HCT116 (cell line): ENCODE results near the gene FAM110A. TPM values are rescaled to one million over a fixed set of nuclear protein-coding genes. Genes with fewer than 3 reads are reported as not detected.

Experiments used
- ATAC-seq: fragments of 200-7000 bp; cut with Tn5 transposase; 2 replicates; pipeline ENCODE4 v1.9.1; 2020; ENCODE audit warnings: mild to moderate bottlenecking, moderate library complexity
- BruUV-seq: library from RNA; stranded (reverse); fragments of 400-500 nt; replicated peaks from 2 replicates; lab custom pipeline; 2021; lab: Mats Ljungman, UMichigan
- CTCF ChIA-PET: fragments of 300-600 bp; sonication (Branson Sonifier 250); formaldehyde crosslinking; loops from one replicate; lab custom pipeline; 2021; ENCODE audit warnings: antibody characterized with exemption; lab: Charles Lee
- POLR2A ChIA-PET: fragments of 300-600, 350-600 bp; sonication (Branson Sonifier 250); formaldehyde crosslinking; loops from one replicate; lab custom pipeline; 2021; ENCODE audit warnings: antibody characterized with exemption; lab: Charles Lee
- RAD21 ChIA-PET, 2 experiments: fragments of 300-600 bp; sonication (Branson Sonifier 250); formaldehyde crosslinking; loops; one replicate each; lab custom pipeline; 2023; ENCODE audit warnings: low total read pairs in 2 of 2; ENCODE audit not compliant: uncharacterized antibody in 2 of 2, unreplicated experiment in 2 of 2, low non-redundant PET in 1 of 2; lab: Charles Lee
- DNase-seq: peaks from one replicate; pipeline ENCODE4 v3.0.0-alpha.2; 2010; ENCODE audit warnings: low read depth, low spot score
- H2AFZ ChIP-seq: fragments of 200-600 bp; shearing (Covaris generic), sonication (generic); 2 replicates; pipeline ENCODE4 v1.6.1; 2017; ENCODE audit warnings: low read depth, mixed run types, mixed read lengths, antibody characterized with exemption, low read length; ENCODE audit not compliant: poor library complexity, severe bottlenecking
- H3K27ac ChIP-seq: 2 replicates; pipeline ENCODE4 v1.5.1; 2012; ENCODE audit warnings: low read depth, low read length
- H3K27me3 ChIP-seq: fragments of 200-600 bp; sonication (generic); 2 replicates; pipeline ENCODE4 v1.6.1; 2016; ENCODE audit warnings: mixed run types, low read length, mixed read lengths; ENCODE audit not compliant: insufficient read depth
- H3K36me3 ChIP-seq, 2 experiments: fragments of 200-500 bp in 1 of 2; fragments of 200-600 bp in 1 of 2; sonication (Bioruptor generic) in 1 of 2; sonication (generic) in 1 of 2; 2 replicates each; pipeline versions ENCODE4 v1.5.1 to v1.6.1; 2014 to 2016; ENCODE audit warnings: low read length in 2 of 2, inconsistent platforms in 1 of 2, mixed read lengths in 1 of 2, mixed run types in 1 of 2; ENCODE audit not compliant: insufficient read depth in 2 of 2, control insufficient read depth in 1 of 2
- H3K4me1 ChIP-seq, 2 experiments: fragments of 200-600 bp in 1 of 2; sonication (generic) in 1 of 2; 2 replicates each; pipeline versions ENCODE4 v1.5.1 to v1.6.1; 2012 to 2017; ENCODE audit warnings: low read length in 2 of 2, inconsistent platforms in 1 of 2, mild to moderate bottlenecking in 1 of 2, mixed read lengths in 1 of 2, mixed run types in 1 of 2, moderate library complexity in 1 of 2; ENCODE audit not compliant: insufficient read depth in 2 of 2, control insufficient read depth in 1 of 2
- H3K4me2 ChIP-seq: fragments of 200-600 bp; sonication (generic); 2 replicates; pipeline ENCODE4 v1.6.1; 2017; ENCODE audit warnings: mixed run types, low read length, mixed read lengths
- H3K4me3 ChIP-seq, 2 experiments: fragments of 200-600 bp in 1 of 2; sonication (generic) in 1 of 2; replicated peaks in 1 of 2; 2 replicates each; pipeline ENCODE4 v1.5.1; 2011 to 2016; ENCODE audit warnings: low read length in 2 of 2, control low read depth in 1 of 2, low read depth in 1 of 2, mild to moderate bottlenecking in 1 of 2, mixed read lengths in 1 of 2, mixed run types in 1 of 2
- H3K79me2 ChIP-seq: fragments of 200-600 bp; sonication (generic); 2 replicates; pipeline ENCODE4 v1.6.1; 2017; ENCODE audit warnings: mild to moderate bottlenecking, mixed run types, low read length, moderate library complexity, mixed read lengths; ENCODE audit not compliant: insufficient read depth
- H3K9ac ChIP-seq: fragments of 200-600 bp; sonication (generic); 2 replicates; pipeline ENCODE4 v1.6.1; 2016; ENCODE audit warnings: low read length, mixed read lengths
- H3K9me2 ChIP-seq: fragments of 200-600 bp; sonication (generic), shearing (Covaris generic); 2 replicates; pipeline ENCODE4 v1.6.1; 2017; ENCODE audit warnings: mixed run types, mild to moderate bottlenecking, moderate library complexity; ENCODE audit not compliant: insufficient read depth
- H3K9me3 ChIP-seq, 2 experiments: fragments of 200-500 bp in 1 of 2; fragments of 200-600 bp in 1 of 2; sonication (Bioruptor generic) in 1 of 2; sonication (generic) in 1 of 2; 2 replicates each; pipeline ENCODE4 v1.6.1; 2014 to 2017; ENCODE audit warnings: low read length in 2 of 2, mixed read lengths in 2 of 2, inconsistent platforms in 1 of 2, low read depth in 1 of 2, mild to moderate bottlenecking in 1 of 2, mixed run types in 1 of 2, moderate library complexity in 1 of 2; ENCODE audit not compliant: control insufficient read depth in 1 of 2, insufficient read depth in 1 of 2
- H4K20me1 ChIP-seq: fragments of 200-600 bp; sonication (generic), shearing (Covaris generic); 2 replicates; pipeline ENCODE4 v1.6.1; 2017; ENCODE audit warnings: mixed run types, mild to moderate bottlenecking, moderate library complexity; ENCODE audit not compliant: insufficient read depth
- CBX3 ChIP-seq: IDR thresholded peaks from 2 replicates; pipeline ENCODE4 v1.6.1; 2012; ENCODE audit warnings: low read depth
- CEBPB ChIP-seq: IDR thresholded peaks from 2 replicates; pipeline ENCODE4 v1.6.1; 2012; ENCODE audit warnings: low read depth
- EGR1 ChIP-seq: IDR thresholded peaks from 2 replicates; pipeline ENCODE4 v1.6.1; 2012; ENCODE audit warnings: low read depth
- ELF1 ChIP-seq: IDR thresholded peaks from 2 replicates; pipeline ENCODE4 v1.6.1; 2012; ENCODE audit warnings: low read depth, borderline replicate concordance
- EZH2 ChIP-seq: fragments of 200-600 bp; sonication (generic); IDR thresholded peaks from 2 replicates; pipeline ENCODE4 v1.6.1; 2017; ENCODE audit warnings: antibody characterized with exemption, mixed run types
- EZH2phosphoT487 ChIP-seq: fragments of 200-600 bp; IDR thresholded peaks from 2 replicates; pipeline ENCODE4 v1.6.1; 2018; ENCODE audit warnings: antibody characterized with exemption, borderline replicate concordance
- FOSL1 ChIP-seq: IDR thresholded peaks from 2 replicates; pipeline ENCODE4 v1.6.1; 2012; ENCODE audit warnings: low read depth
- JUND ChIP-seq: IDR thresholded peaks from 2 replicates; pipeline ENCODE4 v1.6.1; 2012
- POLR2A ChIP-seq: IDR thresholded peaks from 2 replicates; pipeline ENCODE4 v1.7.0; 2011; ENCODE audit warnings: borderline replicate concordance; ENCODE audit not compliant: insufficient read depth, insufficient read length; ENCODE audit errors: extremely low read depth
- POLR2AphosphoS5 ChIP-seq: IDR thresholded peaks from 2 replicates; pipeline ENCODE4 v1.6.1; 2011; ENCODE audit warnings: mild to moderate bottlenecking, low read depth, low read length, moderate library complexity
- RAD21 ChIP-seq: IDR thresholded peaks from 2 replicates; pipeline ENCODE4 v1.6.1; 2012; ENCODE audit warnings: low read depth, mild to moderate bottlenecking
- SIN3A ChIP-seq: IDR thresholded peaks from 2 replicates; pipeline ENCODE4 v1.6.1; 2012; ENCODE audit warnings: low read depth
- SP1 ChIP-seq: IDR thresholded peaks from 2 replicates; pipeline ENCODE4 v1.6.1; 2012; ENCODE audit warnings: low read depth
- YY1 ChIP-seq: IDR thresholded peaks from 2 replicates; pipeline ENCODE4 v1.6.1; 2011; ENCODE audit warnings: low read length, low read depth, moderate library complexity, mild to moderate bottlenecking; ENCODE audit not compliant: insufficient replicate concordance; ENCODE audit errors: extremely low read depth
- ZFX ChIP-seq: fragments of 450-650 bp; IDR thresholded peaks from 2 replicates; pipeline ENCODE4 v1.6.1; 2017
- ZNF274 ChIP-seq: fragments of 200-500 bp; sonication (Bioruptor generic); IDR thresholded peaks from 2 replicates; pipeline ENCODE4 v1.6.1; 2014; ENCODE audit warnings: mild to moderate bottlenecking, low read depth, low read length, inconsistent platforms
- intact Hi-C: fragments of 100-400 bp; cut with micrococcal nuclease; formaldehyde crosslinking; loops from 2 replicates; pipeline ENCODE4 v1.10.0; 2022
- total RNA-seq: library from RNA; stranded (reverse); gene quantifications from one replicate; pipeline ENCODE4 v1.2.1, GENCODE V29; 2021; ENCODE audit not compliant: unreplicated experiment
- TF ChIP-seq, protein P1 (sequence below), 3 experiments: fragments of 200-600 bp in 1 of 3; sonication (generic) in 1 of 3; IDR thresholded peaks in 2 of 3; conservative IDR thresholded peaks in 1 of 3; 2 replicates each; pipeline ENCODE4 v1.5.1; 2012 to 2017; ENCODE audit warnings: low read depth in 2 of 3, low read length in 2 of 3, antibody characterized with exemption in 1 of 3, borderline replicate concordance in 1 of 3, control low read depth in 1 of 3, mild to moderate bottlenecking in 1 of 3, mixed read lengths in 1 of 3, mixed run types in 1 of 3, moderate library complexity in 1 of 3; ENCODE audit not compliant: insufficient read depth in 1 of 3
- TF ChIP-seq, protein P2 (sequence below): IDR thresholded peaks from 2 replicates; pipeline ENCODE4 v1.6.1; 2012
- TF ChIP-seq, protein P3 (sequence below): IDR thresholded peaks from 2 replicates; pipeline ENCODE4 v1.6.1; 2012
- TF ChIP-seq, protein P4 (sequence below): IDR thresholded peaks from 2 replicates; pipeline ENCODE4 v1.6.1; 2012; ENCODE audit warnings: low read depth

Gene FAM110A
- total RNA-seq, 1 experiment from 2014 or later, result 26.4 TPM

DNA sequence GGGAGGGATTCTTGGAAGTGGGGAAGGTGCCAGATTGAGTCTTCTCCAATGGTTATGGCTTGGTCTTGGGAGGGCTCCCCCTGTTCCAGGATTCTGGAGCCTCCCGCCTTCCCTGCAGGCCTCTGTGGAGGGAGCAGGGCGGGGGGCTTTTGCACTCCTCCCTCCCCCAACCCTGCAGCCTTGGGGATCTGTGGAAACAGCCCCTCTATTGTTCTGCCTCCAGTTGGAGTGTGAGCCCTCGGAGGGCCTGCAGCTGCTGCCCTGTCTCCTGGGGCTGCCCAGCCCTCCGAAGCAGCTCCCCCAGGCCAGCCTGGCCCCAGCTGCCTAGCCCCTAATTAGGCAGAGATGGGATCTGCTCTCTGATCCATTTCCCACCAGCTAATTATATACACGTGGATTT lies 14.7 kb downstream of the FAM110A start:
- TF ChIP-seq JUND (no peak), YY1 (no peak), FOSL1 (no peak), ZFX (no peak), ZNF274 (no peak), EZH2 (no peak), POLR2A (no peak), EGR1 (no peak), CEBPB (no peak), SIN3A (no peak), RAD21 (no peak), POLR2AphosphoS5 (no peak), CBX3 (no peak), SP1 (no peak), EZH2phosphoT487 (no peak), ELF1 (no peak)
- TF ChIP-seq, protein P1, sequence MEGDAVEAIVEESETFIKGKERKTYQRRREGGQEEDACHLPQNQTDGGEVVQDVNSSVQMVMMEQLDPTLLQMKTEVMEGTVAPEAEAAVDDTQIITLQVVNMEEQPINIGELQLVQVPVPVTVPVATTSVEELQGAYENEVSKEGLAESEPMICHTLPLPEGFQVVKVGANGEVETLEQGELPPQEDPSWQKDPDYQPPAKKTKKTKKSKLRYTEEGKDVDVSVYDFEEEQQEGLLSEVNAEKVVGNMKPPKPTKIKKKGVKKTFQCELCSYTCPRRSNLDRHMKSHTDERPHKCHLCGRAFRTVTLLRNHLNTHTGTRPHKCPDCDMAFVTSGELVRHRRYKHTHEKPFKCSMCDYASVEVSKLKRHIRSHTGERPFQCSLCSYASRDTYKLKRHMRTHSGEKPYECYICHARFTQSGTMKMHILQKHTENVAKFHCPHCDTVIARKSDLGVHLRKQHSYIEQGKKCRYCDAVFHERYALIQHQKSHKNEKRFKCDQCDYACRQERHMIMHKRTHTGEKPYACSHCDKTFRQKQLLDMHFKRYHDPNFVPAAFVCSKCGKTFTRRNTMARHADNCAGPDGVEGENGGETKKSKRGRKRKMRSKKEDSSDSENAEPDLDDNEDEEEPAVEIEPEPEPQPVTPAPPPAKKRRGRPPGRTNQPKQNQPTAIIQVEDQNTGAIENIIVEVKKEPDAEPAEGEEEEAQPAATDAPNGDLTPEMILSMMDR (IDR thresholded peaks at IDR 0.05 in 2 of 3, conservative IDR thresholded peaks at IDR 0.05 in 1 of 3; ENCODE audit: borderline replicate concordance in 1 of 3, insufficient read depth in 1 of 3, low read depth in 2 of 3, low read length in 2 of 3), result no peak
- TF ChIP-seq, protein P2, sequence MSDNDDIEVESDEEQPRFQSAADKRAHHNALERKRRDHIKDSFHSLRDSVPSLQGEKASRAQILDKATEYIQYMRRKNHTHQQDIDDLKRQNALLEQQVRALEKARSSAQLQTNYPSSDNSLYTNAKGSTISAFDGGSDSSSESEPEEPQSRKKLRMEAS, result no peak
- TF ChIP-seq, protein P3, sequence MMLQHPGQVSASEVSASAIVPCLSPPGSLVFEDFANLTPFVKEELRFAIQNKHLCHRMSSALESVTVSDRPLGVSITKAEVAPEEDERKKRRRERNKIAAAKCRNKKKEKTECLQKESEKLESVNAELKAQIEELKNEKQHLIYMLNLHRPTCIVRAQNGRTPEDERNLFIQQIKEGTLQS, result no peak
- TF ChIP-seq, protein P4, sequence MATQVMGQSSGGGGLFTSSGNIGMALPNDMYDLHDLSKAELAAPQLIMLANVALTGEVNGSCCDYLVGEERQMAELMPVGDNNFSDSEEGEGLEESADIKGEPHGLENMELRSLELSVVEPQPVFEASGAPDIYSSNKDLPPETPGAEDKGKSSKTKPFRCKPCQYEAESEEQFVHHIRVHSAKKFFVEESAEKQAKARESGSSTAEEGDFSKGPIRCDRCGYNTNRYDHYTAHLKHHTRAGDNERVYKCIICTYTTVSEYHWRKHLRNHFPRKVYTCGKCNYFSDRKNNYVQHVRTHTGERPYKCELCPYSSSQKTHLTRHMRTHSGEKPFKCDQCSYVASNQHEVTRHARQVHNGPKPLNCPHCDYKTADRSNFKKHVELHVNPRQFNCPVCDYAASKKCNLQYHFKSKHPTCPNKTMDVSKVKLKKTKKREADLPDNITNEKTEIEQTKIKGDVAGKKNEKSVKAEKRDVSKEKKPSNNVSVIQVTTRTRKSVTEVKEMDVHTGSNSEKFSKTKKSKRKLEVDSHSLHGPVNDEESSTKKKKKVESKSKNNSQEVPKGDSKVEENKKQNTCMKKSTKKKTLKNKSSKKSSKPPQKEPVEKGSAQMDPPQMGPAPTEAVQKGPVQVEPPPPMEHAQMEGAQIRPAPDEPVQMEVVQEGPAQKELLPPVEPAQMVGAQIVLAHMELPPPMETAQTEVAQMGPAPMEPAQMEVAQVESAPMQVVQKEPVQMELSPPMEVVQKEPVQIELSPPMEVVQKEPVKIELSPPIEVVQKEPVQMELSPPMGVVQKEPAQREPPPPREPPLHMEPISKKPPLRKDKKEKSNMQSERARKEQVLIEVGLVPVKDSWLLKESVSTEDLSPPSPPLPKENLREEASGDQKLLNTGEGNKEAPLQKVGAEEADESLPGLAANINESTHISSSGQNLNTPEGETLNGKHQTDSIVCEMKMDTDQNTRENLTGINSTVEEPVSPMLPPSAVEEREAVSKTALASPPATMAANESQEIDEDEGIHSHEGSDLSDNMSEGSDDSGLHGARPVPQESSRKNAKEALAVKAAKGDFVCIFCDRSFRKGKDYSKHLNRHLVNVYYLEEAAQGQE, result no peak
- Histone ChIP-seq H4K20me1 (no peaks in the 10 kb centered on the region), H3K27ac (no peak overlapping the region), H3K4me1 (peaks cover 14 to 19% of the 10 kb centered on the region in 2 experiments), H3K27me3 (no peaks in the 10 kb centered on the region), H3K36me3 (peaks cover 8 to 10% of the 10 kb centered on the region in 2 experiments; a peak in 3 of 4 replicates), H3K9ac (no peak overlapping the region), H3K9me3 (no peaks in the 10 kb centered on the region), H2AFZ (no peak overlapping the region), H3K79me2 (peaks cover 23% of the 10 kb centered on the region; the same call in 1 of the 2 replicates), H3K4me3 (no peak overlapping the region), H3K4me2 (no peak overlapping the region), H3K9me2 (no peaks in the 10 kb centered on the region)
- intact Hi-C loops, result no loop called here
- ATAC-seq, result no peak
- ChIA-PET CTCF (no interaction called here), POLR2A (interaction anchor here (1.3 kb wide), 1 partner anchor 10 kb away, joined by 6 read pairs; no protein-coding TSS in a partner anchor), RAD21 (no interaction called here)
- no TSS peak for BruUV-seq
- no peak for DNase-seq
